SK-N-SH treated with all-trans-retinoic acid at 6 μM for 48 hours (cell line): ENCODE data around the gene SCO2.

Source experiments
- ATAC-seq: fragments of 200-7000 bp; cut with Tn5 transposase; 3 replicates; pipeline ENCODE4 v1.9.1; 2020; ENCODE audit warnings: mild to moderate bottlenecking, moderate library complexity
- ARNTL ChIP-seq: fragments of 450-650 bp; formaldehyde crosslinking; IDR thresholded peaks from 2 replicates; pipeline ENCODE4 v1.5.0; 2020; ENCODE audit warnings: low read depth, mild to moderate bottlenecking, moderate library complexity, borderline replicate concordance
- BACH2 ChIP-seq: fragments of 250-450 bp; sonication (Bioruptor Pico); IDR thresholded peaks from 2 replicates; pipeline ENCODE4 v1.9.0; 2021; ENCODE audit warnings: mild to moderate bottlenecking, borderline replicate concordance
- CREB5 ChIP-seq: fragments of 250-450 bp; sonication (Bioruptor Pico); IDR thresholded peaks from 2 replicates; pipeline ENCODE4 v1.5.1; 2020; ENCODE audit warnings: low read depth, mild to moderate bottlenecking, moderate library complexity
- CSDC2 ChIP-seq: fragments of 250-450 bp; sonication (Bioruptor Pico); IDR thresholded peaks from 2 replicates; pipeline ENCODE4 v1.5.0; 2020; ENCODE audit warnings: mild to moderate bottlenecking, moderate library complexity
- CSRNP3 ChIP-seq: fragments of 250-450 bp; sonication (Bioruptor Pico); IDR thresholded peaks from 2 replicates; pipeline ENCODE4 v1.5.1; 2021; ENCODE audit warnings: mild to moderate bottlenecking, moderate library complexity
- ESRRG ChIP-seq: fragments of 250-450 bp; sonication (Bioruptor Pico); IDR thresholded peaks from 2 replicates; pipeline ENCODE4 v1.6.1; 2021; ENCODE audit warnings: mild to moderate bottlenecking
- ISL1 ChIP-seq: fragments of 250-450 bp; sonication (Bioruptor Pico); IDR thresholded peaks from 2 replicates; pipeline ENCODE4 v2.1.2; 2022; ENCODE audit warnings: mild to moderate bottlenecking, moderate library complexity
- OSR1 ChIP-seq: fragments of 250-450 bp; sonication (Bioruptor Pico); IDR thresholded peaks from 2 replicates; pipeline ENCODE4 v1.8.0; 2022; ENCODE audit warnings: moderate library complexity, mild to moderate bottlenecking, inconsistent platforms
- PATZ1 ChIP-seq: fragments of 250-450 bp; sonication (Bioruptor Pico); IDR thresholded peaks from 2 replicates; pipeline ENCODE4 v1.8.0; 2020; ENCODE audit warnings: mild to moderate bottlenecking, moderate library complexity, borderline replicate concordance
- POU6F1 ChIP-seq: fragments of 250-450 bp; sonication (Bioruptor Pico); IDR thresholded peaks from 2 replicates; pipeline ENCODE4 v1.8.0; 2021; ENCODE audit warnings: low read depth, mild to moderate bottlenecking, moderate library complexity, borderline replicate concordance
- PPARA ChIP-seq: fragments of 250-450 bp; sonication (Bioruptor Pico); IDR thresholded peaks from 2 replicates; pipeline ENCODE4 v1.5.0; 2020; ENCODE audit warnings: mild to moderate bottlenecking, borderline replicate concordance
- RARB ChIP-seq: fragments of 250-450 bp; sonication (Bioruptor Pico); IDR thresholded peaks from 2 replicates; pipeline ENCODE4 v1.8.0; 2021; ENCODE audit warnings: mild to moderate bottlenecking, moderate library complexity
- TCF4 ChIP-seq: fragments of 250-450 bp; sonication (Bioruptor Pico); IDR thresholded peaks from 2 replicates; pipeline ENCODE4 v1.8.0; 2021; ENCODE audit warnings: mild to moderate bottlenecking, moderate library complexity, borderline replicate concordance
- TOX ChIP-seq: fragments of 250-450 bp; sonication (Bioruptor Pico); IDR thresholded peaks from 2 replicates; pipeline ENCODE4 v1.8.0; 2021; ENCODE audit warnings: mild to moderate bottlenecking, moderate library complexity, borderline replicate concordance
- TSHZ2 ChIP-seq: fragments of 250-450 bp; sonication (Bioruptor Pico); IDR thresholded peaks from 2 replicates; pipeline ENCODE4 v1.5.0; 2020; ENCODE audit warnings: mild to moderate bottlenecking, moderate library complexity
- ZFP3 ChIP-seq: fragments of 250-450 bp; sonication (Bioruptor Pico); IDR thresholded peaks from 2 replicates; pipeline ENCODE4 v1.5.0; 2020; ENCODE audit warnings: mild to moderate bottlenecking, moderate library complexity
- ZNF565 ChIP-seq: fragments of 450-650 bp; formaldehyde crosslinking; conservative IDR thresholded peaks from 2 replicates; pipeline ENCODE4 v1.5.0; 2020; ENCODE audit warnings: low read depth, mild to moderate bottlenecking, moderate library complexity
- ZNF70 ChIP-seq: fragments of 450-650 bp; formaldehyde crosslinking; IDR thresholded peaks from 2 replicates; pipeline ENCODE4 v1.5.0; 2020; ENCODE audit warnings: mild to moderate bottlenecking, moderate library complexity

Gene SCO2

GRCh38 chr22:50525858-50526107 is 385 bp upstream of the SCO2 start:
- ATAC-seq: no peak; the same call in 2 of the 3 replicates
- TF ChIP-seq CSRNP3 (CRISPR knock-in tag): no peak

GRCh38 chr22:50524676-50525103 is 708 bp downstream of the SCO2 start:
- no peak for TF ChIP-seq CREB5
- no peak for TF ChIP-seq CSDC2
- TF ChIP-seq ARNTL: no peak
- no peak for TF ChIP-seq TCF4
- no peak; the same call in 1 of the 3 replicates for ATAC-seq

GRCh38 chr22:50523806-50524675 is 1.4 kb downstream of the SCO2 start:
- TF ChIP-seq PATZ1 (CRISPR knock-in tag) (no peak), ISL1 (no peak), ZFP3 (CRISPR knock-in tag) (no peak), ESRRG (CRISPR knock-in tag) (no peak), BACH2 (CRISPR knock-in tag) (no peak), TOX (CRISPR knock-in tag) (no peak), RARB (CRISPR knock-in tag) (no peak), OSR1 (CRISPR knock-in tag) (no peak), CSDC2 (no peak), POU6F1 (no peak), CREB5 (no peak), ZNF70 (no peak), TCF4 (no peak), PPARA (CRISPR knock-in tag) (no peak), TSHZ2 (CRISPR knock-in tag) (no peak)
- no peak for ATAC-seq

GRCh38 chr22:50523458-50523805 is 2.0 kb downstream of the SCO2 start:
- no peak for TF ChIP-seq ZNF565 (CRISPR knock-in tag)
- TF ChIP-seq CREB5: no peak
- ATAC-seq: no peak
